Thymus (tissue), 2 donors: ENCODE results near the gene FTSJ1. TPM values are rescaled to one million over a fixed set of nuclear protein-coding genes. Genes with fewer than 3 reads are reported as not detected.

Experiments
- polyA plus RNA-seq: library from polyadenylated mRNA; stranded (reverse); fragments of 200-250 nt; gene quantifications from one replicate; pipeline ENCODE4 v1.2.3, GENCODE V29; 2013
- total RNA-seq: library from RNA; stranded (reverse); fragments of 120-200 nt; gene quantifications from one replicate; pipeline ENCODE4 v1.2.4, GENCODE V29; 2013
- donor health status: healthy.

FTSJ1 gene
- total and polyA plus RNA-seq, 2 donors: 34.2 to 54.3 TPM

Other genes with a start within 250 kb of the FTSJ1 start
- gene SSX1, start 220.8 kb upstream of the FTSJ1 start, total RNA-seq: not detected
- gene SSX1, start 220.8 kb upstream of the FTSJ1 start, polyA plus RNA-seq: 0.09 TPM
- gene SSX3, start 119.5 kb upstream of the FTSJ1 start, total RNA-seq: not detected
- gene SSX3, start 119.5 kb upstream of the FTSJ1 start, polyA plus RNA-seq: not detected
- gene SSX4, start 92.7 kb upstream of the FTSJ1 start, total RNA-seq: not detected
- gene SSX4, start 92.7 kb upstream of the FTSJ1 start, polyA plus RNA-seq: 0.02 TPM
- not detected for gene SSX4B, start 64.2 kb upstream of the FTSJ1 start, total RNA-seq
- gene SSX4B, start 64.2 kb upstream of the FTSJ1 start, polyA plus RNA-seq: not detected
- 8.7 TPM for gene SLC38A5, start 5.9 kb upstream of the FTSJ1 start, total RNA-seq
- gene SLC38A5, start 5.9 kb upstream of the FTSJ1 start, polyA plus RNA-seq: 19.6 TPM
- gene PORCN, start 32.8 kb downstream of the FTSJ1 start, total RNA-seq: 3.4 TPM
- gene PORCN, start 32.8 kb downstream of the FTSJ1 start, polyA plus RNA-seq: 6.1 TPM
- 55.6 TPM for gene EBP, start 45.6 kb downstream of the FTSJ1 start, total RNA-seq
- 39.9 TPM for gene EBP, start 45.6 kb downstream of the FTSJ1 start, polyA plus RNA-seq
- 3.4 TPM for gene TBC1D25, start 63.5 kb downstream of the FTSJ1 start, total RNA-seq
- gene TBC1D25, start 63.5 kb downstream of the FTSJ1 start, polyA plus RNA-seq: 8.7 TPM
- 192 TPM for gene RBM3, start 98.3 kb downstream of the FTSJ1 start, total RNA-seq
- gene RBM3, start 98.3 kb downstream of the FTSJ1 start, polyA plus RNA-seq: 213 TPM
- 41.9 TPM for gene WDR13, start 121.3 kb downstream of the FTSJ1 start, total RNA-seq
- 153 TPM for gene WDR13, start 121.3 kb downstream of the FTSJ1 start, polyA plus RNA-seq
- 34.7 TPM for gene WAS, start 207.6 kb downstream of the FTSJ1 start, total RNA-seq
- 40.1 TPM for gene WAS, start 207.6 kb downstream of the FTSJ1 start, polyA plus RNA-seq
- gene SUV39H1, start 220.5 kb downstream of the FTSJ1 start, total RNA-seq: 7.6 TPM
- 5.0 TPM for gene SUV39H1, start 220.5 kb downstream of the FTSJ1 start, polyA plus RNA-seq